ENCODE measurements around the gene BCL11B.

BCL11B gene

DNA sequence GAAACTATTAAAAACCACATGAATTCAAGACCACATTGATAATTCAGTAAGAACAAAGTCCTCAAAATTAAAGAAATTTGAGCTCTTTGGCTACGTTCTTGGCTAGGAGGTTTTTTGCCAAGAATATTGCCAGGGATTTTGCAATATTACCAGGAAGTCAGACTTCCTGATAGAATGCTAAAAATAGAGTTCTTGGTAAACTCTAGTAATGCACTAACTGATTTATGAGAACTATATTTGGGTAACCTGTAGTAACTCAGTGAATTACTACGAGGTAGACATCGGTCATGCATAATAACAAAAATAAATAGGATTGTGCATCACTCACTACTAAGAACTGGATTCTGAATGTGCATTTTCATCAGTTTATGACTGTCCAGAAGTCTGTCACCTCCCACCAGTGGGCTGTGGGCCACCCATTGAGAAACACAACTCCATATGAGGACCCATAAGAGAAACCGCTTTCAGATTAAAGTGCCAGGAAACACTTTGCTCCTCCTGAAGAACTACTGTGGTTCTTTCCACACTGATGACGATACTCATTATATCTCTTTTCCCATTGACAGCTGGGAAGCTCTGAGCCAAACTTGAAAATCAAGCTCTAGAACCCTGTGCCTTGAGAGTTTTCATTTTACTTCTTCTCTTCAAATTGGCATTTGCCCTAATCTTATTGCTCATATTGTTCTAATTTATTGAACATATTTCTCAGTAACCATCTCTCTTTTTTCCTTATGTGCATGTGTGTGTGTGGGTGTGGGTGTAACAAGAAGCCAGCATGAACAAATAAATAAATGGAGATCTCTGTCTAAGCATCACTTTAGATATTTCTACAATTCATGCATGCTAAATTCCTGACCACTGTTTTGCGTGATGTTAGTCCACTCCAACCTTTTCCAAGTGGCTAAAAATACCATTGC lies 116.6 kb downstream of the BCL11B start:
- no peak for DNase-seq

DNA sequence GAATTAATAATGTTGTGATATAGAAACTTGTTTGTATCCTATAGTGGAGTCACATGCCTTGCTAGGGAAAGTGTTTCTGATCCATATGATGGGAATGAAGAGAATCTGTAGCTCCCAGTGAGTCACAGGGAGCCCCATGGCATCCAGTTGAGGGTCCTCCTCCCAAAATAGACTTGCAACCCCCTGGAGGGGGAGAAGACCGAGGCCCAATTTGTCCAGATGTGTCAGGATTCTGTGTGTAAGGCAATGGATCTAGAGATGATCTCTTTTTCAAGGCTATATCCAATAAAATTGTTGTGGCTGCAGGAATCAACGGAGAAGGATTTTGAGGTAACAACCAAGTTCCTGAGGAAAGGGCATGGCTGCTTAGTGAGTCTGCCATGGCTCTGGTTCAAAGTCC lies 121.8 kb downstream of the BCL11B start:
- no peak for DNase-seq

DNA sequence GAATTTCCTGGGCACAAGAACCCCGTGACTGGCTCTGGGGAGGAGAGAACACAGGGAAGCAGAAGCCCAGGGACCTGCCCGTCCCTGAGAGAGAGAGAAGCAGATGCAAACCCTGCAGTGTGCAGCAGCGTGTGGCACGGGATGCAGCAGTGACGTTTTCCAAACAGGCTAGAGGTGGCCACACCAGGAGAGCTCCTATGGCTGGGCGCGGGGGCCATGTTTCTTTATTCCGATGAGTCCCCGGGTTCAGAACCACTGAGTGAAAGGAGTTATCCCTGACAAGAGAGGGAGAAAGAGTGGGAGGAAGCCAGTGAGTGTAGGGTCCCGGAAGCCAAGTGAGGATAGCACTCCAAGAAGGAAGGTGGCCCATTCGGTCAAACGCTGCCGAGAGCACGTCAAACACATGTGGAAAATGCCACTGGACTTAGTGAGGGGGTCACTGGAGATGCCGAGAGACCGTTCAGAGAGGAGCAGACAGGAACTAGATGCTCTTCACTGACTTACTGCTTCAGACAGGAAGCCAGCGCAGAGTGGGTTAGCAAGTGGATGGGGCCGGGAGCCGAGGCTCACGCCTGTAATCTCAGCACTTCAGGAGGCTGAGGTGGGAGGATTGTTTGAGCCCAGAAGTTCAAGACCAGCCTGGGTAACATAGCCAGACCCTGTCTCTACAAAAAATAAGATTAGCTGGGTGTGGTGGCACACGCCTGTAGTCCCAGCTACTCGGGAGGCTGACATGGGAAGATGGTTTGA lies 123.0 kb downstream of the BCL11B start:
- DNase-seq, result no peak

DNA sequence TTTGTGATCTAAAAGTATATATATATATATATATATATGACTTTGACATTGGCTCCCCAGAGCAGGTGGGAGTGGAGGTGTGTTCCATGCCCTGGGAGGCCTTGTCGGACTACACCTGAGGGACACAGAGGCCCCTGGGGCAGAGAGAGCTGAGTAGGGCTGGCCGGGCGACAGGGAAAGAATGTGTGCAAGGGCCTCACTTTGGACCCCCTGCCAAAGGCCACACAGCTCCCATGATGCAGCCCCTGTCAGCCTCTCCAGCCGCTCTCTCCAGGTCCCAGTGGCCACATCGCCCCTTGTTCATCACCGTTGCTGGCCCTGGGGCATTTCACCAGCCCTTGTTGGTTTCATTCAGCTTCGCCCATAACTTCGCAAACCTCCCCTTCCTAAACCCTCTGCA lies 123.9 kb downstream of the BCL11B start:
- no peak for DNase-seq

DNA sequence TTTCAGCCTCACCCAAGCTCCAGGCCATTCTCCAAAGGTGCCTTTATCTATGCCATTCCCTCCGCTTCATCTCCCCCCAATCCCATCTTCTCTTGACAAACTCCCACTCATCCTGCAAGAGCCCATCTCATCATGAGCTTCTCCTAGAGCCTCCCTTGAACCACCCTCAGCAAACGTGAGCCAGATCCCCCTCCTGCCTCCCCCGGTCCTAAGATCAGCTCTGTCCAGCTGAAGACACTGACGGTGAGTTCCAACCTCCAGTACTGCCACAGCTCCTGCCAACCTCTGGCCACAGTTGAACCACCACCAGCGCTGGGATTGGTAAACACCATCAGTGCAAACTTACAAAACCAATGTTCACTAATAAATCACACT lies 124.6 kb downstream of the BCL11B start:
- DNase-seq, result no peak

DNA sequence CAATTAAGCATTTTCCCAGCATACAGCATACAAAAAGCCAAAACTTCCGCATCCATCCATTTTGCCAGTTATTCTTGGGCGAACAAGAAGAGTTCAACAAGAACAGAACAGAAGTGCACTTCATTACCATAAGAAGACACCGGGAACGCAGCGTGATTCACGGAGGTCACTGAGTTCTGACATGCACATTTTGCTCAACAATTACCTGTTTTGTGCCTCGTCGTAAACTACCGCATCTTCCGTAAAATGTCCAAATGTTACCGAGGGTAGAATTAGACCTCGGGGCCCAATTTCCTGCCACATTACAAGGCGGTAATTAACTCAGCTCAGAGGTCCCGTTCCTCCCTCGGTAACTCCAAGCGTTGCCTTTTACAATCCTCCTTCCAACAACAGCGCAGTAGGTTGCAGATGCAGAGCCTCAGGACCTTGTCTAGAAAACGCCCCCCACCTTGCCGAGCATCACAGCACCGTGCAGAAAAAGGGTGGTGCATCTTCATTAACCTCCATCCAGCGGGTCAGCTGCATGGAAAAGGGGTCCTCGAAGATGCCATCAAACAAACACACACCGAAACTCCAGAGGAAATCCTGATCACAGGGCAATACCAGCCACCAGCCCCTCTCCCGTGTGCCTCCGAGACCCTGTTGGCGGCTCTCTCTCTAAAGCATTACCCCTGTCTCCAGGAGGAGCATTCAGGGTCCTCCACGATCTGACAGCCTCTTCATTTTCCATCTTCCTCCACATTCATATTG lies 125.2 kb downstream of the BCL11B start:
- no peak for DNase-seq

DNA sequence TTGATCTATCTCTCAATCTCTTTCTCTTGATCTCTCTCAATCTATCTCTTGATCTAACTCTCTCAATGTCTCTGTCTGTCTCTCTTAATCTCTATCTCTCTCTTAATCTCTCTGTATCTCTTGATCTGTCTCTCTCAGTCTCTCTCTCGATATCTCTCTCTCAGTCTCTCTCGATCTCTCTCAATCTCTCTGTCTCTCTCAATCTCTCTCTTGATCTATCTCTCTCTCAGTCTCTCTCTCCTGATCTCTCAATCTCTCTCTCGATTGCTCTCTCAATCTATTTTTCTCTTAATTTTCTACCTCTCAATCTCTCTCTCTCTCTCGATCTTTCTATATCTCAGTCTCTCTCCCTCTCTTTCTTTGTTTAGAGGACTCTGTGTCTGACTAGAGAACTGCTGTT lies 126.7 kb downstream of the BCL11B start:
- DNase-seq, result no peak

DNA sequence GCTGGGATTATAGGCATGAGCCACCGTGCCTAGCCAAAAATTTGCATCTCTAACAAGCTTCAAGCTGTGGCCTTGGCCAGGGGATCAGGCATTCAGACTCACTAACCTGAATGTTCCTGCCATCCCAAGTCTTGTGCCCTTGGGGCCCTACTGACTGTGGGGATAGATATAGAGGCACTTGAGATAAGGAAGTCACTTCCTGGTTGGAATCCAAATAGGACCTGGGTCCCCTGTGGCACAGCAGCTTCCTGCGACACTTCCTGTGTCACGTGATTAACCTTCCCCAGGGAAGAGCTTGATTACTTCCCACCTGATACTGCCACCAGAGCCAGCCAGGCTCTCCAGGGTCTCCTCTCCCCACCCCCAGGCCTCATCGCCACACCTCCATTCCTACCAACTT lies 128.2 kb downstream of the BCL11B start:
- no peak for DNase-seq

DNA sequence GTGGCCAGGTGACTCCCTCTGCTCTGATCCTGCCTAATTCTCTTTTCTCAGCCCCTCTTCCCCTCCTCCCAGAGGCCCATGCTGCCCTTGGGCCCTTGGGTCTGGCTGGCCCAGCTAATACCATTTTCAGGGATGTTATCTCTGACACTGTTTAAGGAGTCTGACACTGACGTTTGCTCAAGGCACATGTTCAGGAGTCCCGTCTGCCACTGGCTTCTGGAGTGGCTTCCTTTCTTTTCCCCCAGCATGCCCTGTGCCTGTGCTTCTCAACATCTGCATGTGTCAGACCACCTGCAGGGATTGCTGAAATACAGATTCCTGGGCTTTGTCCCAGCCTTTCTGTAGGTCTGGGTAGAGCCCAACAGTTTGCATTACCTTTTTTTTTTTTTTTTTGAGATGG lies 128.9 kb downstream of the BCL11B start:
- DNase-seq, result no peak

DNA sequence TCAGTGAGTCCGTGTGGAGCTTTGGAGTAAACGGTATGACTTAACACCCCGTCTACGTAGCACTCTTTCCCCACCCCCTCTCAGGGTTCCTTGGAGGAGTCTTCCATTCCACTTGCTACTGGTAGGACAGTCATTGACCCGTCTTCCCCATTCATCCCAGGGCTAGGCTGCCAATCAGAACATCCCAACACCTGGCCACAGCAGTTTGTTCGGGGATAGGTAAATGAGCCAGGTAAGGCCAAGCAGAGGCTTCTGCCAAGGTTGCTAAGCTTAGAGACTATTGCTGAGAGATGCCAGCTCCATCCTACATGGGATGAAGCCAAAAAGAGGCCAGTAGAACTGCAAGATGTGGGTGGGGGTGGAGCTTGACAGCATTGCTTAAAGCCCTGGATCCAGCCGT lies 130.8 kb downstream of the BCL11B start:
- no peak for DNase-seq

DNA sequence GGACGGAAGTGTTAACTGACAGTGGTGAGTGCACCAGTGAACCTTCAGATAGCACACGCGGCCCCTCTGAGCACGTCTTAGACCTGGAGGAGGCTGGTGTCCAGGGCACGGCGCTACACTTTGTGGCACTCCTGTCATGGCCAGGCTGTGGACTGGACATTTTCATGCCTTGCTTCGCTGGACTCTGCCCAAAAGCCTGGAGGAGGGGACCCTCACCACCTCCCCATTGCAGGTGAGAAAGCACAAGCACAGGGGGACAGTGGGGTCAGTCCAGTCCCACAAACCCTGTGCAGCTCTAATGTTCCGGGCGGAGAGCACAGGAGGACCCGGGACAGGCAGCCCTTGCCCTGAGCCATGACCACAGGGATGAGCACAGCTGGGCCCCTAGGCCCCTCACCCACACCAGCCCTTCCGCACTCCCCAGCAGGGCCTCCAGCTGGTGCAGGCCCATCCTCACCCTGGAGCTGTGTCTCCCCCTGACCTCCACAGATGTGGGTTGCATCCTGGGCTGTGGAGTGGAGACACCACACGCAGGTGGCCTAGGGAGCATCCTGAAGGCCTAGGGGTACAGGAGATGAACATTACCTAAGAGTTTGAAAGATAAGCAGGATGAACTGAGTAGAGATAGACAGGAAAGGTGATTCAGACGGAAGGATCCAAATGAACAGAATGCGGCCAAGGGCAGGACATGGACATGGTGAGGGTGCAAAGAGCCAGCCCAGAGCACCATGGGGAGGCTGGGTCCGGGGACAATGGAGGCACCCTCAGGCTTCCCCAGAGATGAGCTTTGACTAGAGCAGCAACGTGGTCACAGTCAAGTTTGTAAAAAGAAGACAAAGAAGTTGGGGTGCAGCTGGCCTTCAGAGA lies 132.8 kb downstream of the BCL11B start:
- no peak for DNase-seq

DNA sequence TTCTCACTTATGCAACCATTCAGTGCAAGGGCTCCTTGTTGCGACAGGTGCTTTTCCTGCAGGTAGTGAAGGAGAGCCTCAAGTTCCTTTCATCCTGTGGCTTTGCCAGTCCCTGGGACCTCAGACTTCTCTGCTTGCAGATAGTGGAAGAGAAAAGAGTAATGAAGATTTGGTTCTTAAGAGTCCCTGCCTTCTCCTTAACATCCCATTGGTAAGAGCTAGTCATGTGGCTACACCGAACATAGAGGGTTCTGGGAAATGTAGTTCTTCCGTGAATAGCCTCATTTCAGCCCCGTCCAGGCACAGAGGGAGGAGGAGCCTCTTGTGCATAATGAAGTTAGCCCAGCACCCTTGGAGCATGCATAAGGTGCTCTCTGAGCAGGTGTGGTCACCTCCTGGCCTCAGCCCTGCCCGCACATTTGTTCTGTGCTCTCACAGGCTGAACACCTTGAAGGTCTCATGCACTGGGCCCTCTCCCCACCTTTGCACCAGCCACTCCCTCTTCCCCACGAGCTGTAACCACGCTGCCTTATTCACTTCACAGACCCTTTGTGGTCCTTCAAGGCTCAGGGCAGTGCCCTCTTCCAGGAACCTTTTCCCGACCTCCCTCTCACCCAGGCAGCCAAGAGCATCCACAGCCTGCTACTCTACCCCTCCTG lies 134.0 kb downstream of the BCL11B start:
- DNase-seq, result no peak

DNA sequence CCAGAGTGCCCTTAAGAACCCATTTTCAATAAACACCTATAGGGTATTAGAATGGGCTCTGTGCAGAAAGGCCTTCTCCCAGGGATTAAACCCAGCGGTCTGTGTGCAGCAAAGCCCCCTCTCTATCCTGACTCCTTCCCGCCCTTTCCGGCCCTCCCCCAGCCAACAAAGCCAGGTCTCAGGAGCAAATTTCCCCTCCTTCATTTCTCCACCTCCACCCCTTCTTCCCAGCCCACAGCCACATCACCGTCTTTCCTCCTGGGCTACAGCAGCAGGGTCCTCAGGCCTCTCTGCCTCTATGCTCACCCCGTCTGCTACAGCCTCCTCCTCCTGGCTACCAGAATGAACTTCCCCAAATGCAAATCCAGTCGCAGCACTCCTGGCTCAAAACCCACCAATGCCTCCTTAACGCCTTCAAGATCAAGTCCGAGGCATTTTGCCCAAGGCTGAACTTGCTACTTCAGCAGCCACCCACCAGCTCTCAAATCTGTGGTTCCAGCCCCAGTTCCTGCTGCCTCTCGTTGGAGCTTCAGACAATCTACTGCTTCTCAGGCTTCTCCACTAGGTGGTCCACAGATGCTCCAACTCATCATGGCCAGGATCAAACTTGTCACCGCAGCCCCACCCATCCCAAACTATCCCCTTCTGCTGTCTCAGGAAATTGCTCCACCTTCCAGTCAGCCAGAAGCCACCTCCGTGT lies 134.8 kb downstream of the BCL11B start:
- DNase-seq, result no peak

DNA sequence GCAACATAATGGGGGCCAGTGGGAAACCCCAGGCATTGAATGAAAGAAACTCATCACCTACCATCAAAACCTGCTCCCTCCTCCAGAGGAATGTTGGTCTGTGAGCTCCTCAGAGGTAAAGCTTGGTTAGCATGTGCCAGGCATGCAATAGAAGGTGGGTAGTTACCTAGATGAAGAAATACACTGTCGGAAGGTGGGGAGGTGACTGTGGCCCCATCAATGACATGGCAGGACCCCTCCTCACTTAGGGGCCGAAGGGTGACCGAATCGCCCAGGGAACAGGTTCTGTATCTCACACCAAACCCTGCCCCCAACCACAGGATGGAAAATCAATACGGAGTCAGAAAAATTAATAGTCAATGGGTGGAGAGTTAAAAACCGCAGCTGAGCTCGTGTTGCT lies 135.6 kb downstream of the BCL11B start:
- DNase-seq, result no peak

DNA sequence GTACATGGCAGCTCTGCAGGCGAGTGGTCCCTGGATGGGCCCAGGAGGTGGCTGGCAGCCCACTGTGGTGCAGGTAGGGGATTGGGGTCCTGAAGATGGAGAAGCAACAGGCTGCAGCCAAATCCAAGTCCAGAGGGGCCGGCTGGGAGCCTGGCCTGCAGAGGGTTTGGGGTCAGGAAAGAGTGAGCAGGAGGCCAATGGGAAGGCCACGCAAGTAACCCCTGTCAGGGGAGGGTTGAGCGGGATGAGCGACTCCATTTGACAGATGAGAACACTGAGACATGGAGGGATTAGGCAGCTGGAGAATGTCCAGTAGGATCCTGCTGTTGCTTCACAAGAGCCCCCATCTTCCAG lies 136.0 kb downstream of the BCL11B start:
- no peak for DNase-seq

DNA sequence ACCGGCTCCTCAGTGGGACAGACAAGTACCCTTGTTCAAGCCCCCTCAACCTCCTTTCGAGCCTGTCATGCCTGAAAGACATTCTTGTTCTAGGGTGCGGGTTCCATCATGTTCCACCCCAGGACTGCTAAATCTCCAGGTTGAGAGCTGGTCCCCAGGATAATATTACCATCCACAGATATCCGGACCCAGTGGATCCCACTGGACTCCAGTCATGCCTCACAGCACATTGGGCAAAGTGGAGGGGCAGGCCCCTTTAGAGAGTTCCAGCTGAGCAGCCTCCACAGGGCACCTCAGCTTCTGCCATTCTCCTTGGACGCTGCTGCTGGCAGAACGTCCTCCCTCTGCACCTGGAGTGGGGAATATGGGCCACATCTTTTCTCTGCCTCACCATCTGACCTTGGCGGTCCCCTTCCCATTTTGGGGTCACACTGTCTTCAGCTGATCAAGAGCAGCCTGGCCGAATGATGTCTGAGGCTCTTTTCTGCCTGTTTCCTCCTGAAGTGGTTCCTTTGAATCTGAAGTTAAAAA lies 137.4 kb downstream of the BCL11B start:
- DNase-seq, result no peak

DNA sequence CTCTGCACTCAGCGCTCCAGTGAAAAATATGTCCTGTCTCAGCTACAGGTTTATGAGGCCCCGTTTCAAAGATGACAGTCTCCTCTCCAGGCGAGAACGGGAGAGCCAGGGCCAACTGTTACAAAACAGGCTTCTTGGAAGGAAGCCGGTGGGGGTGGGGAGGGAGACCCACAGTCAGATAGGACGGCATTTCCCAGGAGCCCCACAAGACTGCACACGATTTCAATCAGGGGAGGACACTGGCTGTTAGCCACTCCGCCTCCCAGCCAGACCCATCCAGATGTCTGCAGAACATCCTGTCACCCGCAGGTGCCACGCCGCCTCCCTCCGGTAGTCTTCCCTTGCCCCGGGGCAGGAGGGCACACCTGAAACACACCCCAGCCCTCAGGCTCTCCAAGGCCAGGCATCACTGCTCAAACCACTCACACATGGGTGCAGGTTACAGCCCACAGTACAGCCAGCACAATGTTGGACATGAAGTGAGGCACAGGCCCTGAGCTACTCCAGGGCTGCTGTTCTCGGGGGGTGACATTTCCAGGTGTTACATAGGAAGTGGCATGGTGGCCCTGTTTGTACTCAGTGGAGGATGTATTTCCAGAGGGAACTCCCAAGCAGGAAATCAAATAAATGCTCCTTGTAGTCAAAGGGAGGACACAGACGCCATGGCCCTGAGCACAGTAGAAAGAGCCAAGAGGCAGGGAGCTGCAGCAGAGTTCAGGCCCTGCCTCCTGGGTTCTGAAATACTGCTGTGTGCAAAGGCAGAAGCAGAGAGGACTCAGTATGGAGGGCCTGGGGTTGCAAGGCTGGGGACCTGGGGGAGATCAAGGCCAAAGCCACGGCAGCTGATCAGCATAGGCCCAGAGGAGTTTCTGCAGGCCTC lies 138.1 kb downstream of the BCL11B start:
- no peak for DNase-seq

DNA sequence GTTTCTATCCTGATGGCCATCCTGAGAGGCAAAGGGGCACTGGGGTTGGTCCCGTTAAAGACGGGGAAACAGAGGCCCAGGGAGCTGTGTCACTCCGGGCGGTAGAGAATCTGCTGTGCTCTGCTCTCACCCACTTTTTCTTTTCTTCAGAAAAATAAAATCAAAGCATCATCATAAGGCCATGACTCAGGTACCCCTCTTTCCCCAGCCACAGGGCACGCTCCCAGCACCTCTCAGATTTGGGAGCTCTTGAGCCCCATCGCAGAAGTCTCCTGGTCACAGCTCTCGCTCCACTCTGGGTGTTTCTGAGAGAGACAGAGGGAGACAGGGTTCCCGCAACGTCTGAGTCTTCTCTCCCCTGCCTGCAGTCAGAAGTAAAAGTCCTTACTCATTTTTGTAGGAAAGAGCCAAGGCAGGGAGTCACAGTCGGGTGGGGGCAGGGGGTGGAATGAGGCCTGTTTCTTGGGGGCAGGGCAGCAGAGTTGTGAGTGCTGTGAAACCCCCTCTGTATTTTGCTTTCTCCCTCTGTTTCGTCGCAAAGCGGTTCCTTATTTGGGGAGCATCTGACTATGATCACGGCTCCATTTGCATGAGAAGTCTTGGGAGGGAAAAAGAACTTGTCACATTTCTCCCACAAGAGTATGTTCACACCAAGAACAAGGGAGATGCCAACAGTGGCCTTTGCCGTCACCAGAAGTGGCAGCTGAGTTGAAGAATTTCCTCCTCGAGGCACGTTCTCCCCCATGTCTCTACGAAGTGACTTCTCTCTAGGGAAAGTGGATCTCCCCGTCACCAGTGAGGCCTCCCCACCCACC lies 139.0 kb downstream of the BCL11B start:
- DNase-seq, result no peak

DNA sequence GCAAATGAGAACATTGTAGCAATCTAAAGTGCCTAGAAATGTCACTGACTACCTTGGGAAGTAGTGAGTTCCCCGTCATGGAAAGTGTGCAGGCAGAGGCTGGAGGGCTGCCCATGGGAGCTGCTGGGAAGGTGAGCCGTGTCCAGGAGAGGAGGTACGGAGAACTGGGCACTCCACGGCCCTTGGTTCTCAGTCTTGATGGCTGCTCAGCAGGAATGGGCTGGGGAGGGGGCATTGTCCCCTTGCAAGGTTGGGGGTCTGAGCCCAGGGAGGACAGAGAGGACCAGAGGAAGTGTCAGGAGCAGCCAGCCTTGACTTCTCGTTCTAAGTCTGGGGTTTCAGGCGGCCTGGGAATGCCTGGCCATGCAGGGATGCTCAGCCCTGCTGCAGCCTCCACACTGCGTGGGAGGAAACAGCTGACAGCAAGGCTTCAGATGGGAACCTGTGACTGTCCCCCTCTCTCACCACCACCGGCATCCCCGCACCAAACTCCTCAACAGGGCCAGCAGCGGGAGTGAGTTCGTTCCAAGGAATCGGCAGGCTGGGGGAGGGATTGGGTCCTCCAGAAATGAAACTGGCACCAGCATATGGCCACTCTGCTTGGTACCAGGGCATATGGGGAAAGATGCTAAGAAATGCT lies 140.2 kb downstream of the BCL11B start:
- DNase-seq, result no peak

Data from retina (tissue), 1 donor.